Fibroblast of skin of left quadriceps (primary cell): Measurements from ENCODE around the gene TMEM95.

Experiments
- DNase-seq, 2 experiments: peaks; one replicate each; pipeline ENCODE4 v3.0.0-alpha.2; 2013; ENCODE audit warnings: low read depth in 2 of 2

TMEM95 gene

DNA sequence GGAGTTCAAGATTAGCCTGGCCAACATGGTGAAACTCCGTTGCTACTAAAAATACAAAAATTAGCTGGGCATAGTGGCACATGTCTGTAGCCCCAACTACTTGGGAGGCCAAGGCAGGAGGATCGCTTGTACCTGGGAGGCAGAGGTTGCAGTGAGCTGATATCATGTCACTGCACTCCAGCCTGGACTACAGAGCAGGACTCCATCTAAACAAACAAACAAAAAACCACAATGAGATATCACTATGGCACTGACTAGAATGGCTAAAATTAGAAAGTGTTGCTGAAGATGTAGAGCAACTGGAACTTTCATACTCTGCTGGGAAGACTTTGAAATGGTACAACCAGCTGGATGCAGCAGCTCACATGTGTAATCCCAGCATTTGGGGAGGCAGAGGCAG lies 19.4 kb downstream of the TMEM95 start:
- DNase-seq: no peak

- no peak for DNase-seq
These were observed 24.2 kb downstream of the TMEM95 start for GRCh38 chr17:7379134-7379533.

DNA sequence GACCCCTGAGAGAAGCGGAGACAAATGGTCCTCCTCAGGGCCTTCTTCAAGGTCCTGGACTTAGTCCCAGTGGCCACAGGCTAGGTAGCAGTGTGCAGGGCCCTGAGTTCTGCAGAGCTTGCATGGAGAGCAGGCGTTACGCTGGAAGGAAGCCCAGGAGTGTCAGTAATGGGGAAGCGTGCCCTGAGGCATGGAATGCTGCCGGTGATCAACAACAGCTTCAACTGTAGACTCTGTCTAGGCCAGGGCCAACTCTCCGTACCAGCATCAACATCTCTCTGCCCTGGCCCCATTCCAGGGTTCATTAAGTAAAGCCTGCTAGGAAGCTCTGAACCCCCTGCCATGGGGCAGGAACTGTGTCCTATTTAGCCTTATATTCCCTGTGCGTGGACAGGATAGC lies 25.4 kb downstream of the TMEM95 start:
- DNase-seq: no peak

- DNase-seq: no peak
These were observed 26.1 kb downstream of the TMEM95 start, which contains the start of gene TNK1 for GRCh38 chr17:7380855-7381683. Gene TNK1, plus strand, starts transcription at chr17:7381089. Its CDS starts 1,838 bp downstream, at chr17:7382927.

- DNase-seq: no peak
These were observed 27.9 kb downstream of the TMEM95 start for GRCh38 chr17:7382901-7383300.

GRCh38 chr17:7383371-7383741 lies 28.4 kb downstream of the TMEM95 start:
- DNase-seq: no peak

- DNase-seq: no peak
These were observed 29.0 kb downstream of the TMEM95 start for GRCh38 chr17:7383742-7384488.

DNA sequence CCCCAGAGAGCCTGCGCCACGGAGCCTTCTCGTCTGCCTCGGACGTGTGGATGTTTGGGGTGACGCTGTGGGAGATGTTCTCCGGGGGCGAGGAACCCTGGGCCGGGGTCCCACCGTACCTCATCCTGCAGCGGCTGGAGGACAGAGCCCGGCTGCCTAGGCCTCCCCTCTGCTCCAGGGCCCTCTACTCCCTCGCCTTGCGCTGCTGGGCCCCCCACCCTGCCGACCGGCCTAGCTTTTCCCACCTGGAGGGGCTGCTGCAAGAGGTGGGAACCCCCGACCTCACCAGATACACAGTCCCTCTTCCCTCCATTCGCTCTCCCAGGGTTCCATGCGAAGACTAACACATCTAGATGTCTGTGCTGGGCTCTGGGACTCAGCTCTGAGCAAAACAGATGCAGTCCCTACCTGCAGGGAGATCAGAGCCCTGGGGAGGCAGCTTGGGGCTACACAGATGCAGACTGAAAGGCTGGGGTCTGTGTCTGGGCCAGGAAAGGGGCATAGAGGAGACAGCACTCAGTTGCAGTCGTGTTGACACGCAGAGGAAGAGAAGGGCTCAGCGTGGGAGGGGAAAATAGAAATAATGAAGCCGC lies 29.6 kb downstream of the TMEM95 start:
- DNase-seq: no peak

DNA sequence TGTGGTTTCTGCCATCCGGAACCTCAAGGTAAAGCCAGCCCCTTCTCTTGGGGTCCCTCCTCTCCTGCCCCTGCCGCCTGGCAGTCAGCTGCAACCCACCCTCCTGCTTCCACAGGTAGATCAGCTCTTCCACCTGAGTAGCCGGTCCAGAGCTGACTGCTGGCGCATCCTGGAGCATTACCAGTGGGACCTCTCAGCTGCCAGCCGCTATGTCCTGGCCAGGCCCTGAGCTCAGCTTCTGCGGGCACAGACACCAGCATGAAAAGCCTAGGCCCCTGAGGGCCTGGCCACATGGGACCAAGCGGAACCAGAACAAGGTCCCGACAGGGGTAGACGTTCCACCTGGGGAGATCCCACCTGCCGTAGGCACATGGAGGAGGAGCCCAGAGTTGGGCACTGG lies 33.9 kb downstream of the TMEM95 start:
- no peak for DNase-seq

DNA sequence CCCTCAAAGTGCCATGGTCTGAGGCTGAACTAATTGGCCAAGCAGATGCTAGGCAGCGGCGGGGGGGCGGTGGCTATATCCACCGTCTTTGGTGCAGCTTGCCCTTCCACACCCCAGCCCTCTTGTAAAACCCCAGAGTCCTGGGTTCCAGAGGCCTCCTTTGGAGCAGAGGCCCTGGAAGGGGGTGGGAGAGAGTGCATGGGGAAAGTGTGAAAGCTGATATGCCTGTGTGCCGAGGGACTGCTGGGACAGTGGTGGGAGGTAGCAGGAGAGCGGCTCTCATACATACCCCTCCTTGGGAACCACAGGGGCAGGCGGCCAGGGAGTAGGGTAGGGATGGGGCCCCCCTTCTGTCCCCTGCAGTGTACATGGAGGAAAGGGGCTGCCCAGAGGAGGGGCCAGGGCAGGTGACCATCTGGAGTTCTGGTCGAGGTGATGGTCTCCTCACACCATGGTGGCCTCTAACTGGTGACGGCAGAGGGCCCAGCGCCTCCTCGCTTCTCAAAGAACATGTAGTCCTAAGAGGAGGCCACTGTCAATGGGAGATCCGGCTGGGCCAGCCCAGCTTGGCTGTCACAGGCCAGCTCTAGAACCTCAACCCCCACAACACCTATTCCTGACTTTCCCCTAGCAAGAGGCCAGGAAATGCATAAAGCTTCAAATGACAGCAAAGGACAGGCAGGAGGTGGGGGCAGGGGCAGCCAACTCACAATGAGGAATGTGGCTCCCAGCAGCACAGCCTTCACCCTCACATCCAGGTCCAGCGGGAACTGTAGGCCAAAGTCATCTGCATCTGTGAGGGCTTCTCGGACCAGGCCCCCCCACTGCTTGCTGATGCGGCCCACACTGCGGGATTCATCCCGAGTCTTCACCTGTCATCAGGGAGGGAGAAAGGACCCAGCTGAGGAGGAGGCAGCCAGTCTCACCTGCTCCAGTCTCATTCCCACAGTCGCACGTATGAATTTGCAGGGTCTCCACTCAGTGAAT lies 35.3 kb downstream of the TMEM95 start:
- no peak for DNase-seq

DNA sequence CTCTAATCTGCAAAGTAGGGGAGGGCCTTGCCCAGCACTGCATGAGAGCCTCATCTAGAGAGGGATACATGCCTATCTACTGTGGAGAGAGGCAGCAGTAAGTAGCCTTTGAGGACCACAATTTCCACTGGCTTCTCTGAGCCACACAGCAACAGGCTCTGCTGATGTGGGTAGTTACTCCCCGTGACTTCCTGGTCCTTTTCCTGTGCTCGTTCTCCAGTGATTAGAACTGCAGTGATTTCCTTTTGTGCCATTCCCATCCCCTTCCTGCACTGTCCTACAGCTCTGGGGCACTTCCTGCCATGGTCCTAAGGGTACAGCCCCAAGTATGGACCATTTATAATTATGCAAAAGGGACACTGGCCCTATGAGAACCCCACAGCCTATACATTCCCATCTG lies 36.4 kb downstream of the TMEM95 start:
- DNase-seq: no peak

DNA sequence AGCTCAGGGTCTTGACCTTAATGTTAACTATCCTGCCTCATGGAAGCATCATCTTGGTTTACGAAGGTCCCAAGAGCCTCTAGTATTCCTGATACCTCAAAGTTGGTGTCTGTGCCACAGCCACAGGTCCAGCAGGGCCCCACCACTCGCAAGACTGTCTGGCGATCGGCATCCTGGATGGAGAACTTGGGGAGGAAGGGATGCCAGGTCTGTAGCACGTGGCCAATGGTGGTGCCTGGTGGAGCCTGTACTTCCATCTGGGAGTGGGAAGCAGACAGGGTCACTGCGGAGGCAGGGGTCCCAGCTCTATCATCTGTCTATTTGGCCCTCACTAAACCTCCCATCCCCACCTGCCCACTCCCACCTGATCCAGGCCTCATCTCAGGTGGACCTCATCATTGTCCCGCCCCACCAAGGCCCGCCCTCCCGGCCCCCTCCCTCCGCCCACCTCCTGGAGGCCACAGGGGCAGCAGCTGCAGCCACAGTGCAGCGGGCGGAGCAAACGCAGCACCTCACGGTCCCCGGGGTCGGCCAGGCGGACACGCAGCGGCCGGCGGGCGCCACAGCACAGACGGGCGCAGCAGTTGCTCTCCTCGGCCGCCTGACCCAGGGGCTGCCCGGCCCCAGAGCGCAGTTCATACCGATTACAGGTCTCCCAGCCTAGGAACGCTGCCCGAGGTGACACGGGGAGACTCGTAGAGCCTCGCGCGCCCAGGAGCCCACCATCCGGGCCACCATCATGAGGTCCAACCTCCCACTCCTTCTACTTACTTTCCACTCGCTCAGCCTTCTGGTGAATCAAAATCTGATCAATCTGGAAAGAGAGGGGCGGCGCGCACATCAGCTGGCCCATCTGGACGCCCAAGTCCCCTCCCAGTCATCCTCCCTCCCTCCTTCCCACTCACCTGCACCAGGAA lies 38.0 kb downstream of the TMEM95 start:
- no peak for DNase-seq

GRCh38 chr17:7393613-7394451 lies 38.9 kb downstream of the TMEM95 start:
- no peak for DNase-seq

DNA sequence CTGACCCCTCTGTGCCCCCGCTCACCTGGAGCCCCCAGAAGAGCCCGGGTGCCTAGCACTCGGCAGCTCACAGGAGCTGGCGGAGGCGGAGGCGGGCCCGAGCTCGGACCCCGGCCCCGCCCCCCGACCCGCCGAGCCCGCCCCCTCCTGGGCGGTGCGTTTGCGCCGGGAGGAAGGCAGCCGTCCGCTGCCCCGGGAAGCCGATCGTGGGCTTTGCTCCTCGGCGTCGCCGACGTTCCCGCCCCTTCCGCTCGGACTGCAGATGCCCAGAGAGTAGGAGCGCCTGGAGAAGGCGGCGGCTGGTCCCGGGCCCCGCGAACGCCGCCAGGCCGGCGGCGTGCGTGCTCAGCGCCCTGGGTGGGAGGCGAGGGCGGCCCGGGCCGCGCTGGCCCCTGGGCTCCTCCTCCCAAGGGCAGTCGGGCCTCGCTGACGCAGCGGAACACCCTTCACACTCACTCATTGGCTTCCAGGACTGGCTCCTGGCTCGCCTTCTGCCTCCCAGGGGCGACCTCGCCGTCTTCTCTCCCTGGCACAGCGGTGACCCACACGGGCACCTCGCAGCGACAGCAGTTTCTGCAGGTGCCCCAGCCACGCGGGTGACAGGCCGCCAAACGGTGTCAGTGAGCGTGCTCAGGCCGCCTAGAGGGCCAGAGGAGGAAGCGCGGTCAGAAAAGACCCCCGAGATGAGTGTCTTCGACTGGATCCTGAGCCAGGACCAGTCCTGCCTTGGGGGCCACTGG lies 39.7 kb downstream of the TMEM95 start, which contains the start of gene PLSCR3:
Gene PLSCR3, minus strand, starts transcription at position 74 of the 740 bp plus-strand sequence. CDS start 415 bp downstream, outside the sequence.
- DNase-seq: peak; percentile 56

GRCh38 chr17:7396147-7396546 lies 41.2 kb downstream of the TMEM95 start:
- no peak for DNase-seq

- DNase-seq: no peak
These were observed 43.7 kb downstream of the TMEM95 start for GRCh38 chr17:7398612-7399011.

- DNase-seq: no peak
These were observed 48.2 kb downstream of the TMEM95 start for GRCh38 chr17:7403043-7403726.

GRCh38 chr17:7403727-7403976 lies 48.7 kb downstream of the TMEM95 start:
- peak in 1 of 2 experiments; percentile 18 for DNase-seq
